ENCODE data around the gene PKN2.
"Not testable (repeated sequence)": the region's sequence is repeated elsewhere in the genome, so short reads cannot be mapped to it uniquely, and the experiment has no call there.

PKN2 gene

GRCh38 chr1:88698764-88699163, 14.7 kb downstream of the PKN2 start:
- peaks cover 64% of the 10 kb centered on the region for H3K4me1 Mint-ChIP-seq
- H3K9me3 Mint-ChIP-seq: no peaks in the 10 kb centered on the region
- no peak for ATAC-seq
- no peak overlapping the region for H3K27ac Mint-ChIP-seq
- no peak overlapping the region for H3K4me3 Mint-ChIP-seq
- H3K36me3 Mint-ChIP-seq: peaks cover 20% of the 10 kb centered on the region
- no peaks in the 10 kb centered on the region for H3K27me3 Mint-ChIP-seq

- Mint-ChIP-seq H3K36me3 (peaks cover 6% of the 10 kb centered on the region), H3K4me3 (no peak overlapping the region), H3K27ac (peak overlapping the region; percentile 59), H3K4me1 (peaks cover 53% of the 10 kb centered on the region), H3K27me3 (no peaks in the 10 kb centered on the region), H3K9me3 (no peaks in the 10 kb centered on the region)
- ATAC-seq: no peak
These were observed 16.4 kb downstream of the PKN2 start for GRCh38 chr1:88700425-88701013.

- ATAC-seq: peak; percentile 89
- Mint-ChIP-seq H3K27me3 (no peaks in the 10 kb centered on the region), H3K4me1 (peaks cover 45% of the 10 kb centered on the region), H3K27ac (peak overlapping the region; percentile 59), H3K9me3 (no peaks in the 10 kb centered on the region), H3K36me3 (peaks cover 3% of the 10 kb centered on the region), H3K4me3 (no peak overlapping the region)
These were observed 17.2 kb downstream of the PKN2 start for GRCh38 chr1:88701275-88701674.

GRCh38 chr1:88701793-88702192, 17.7 kb downstream of the PKN2 start:
- not testable (repeated sequence) for H3K9me3 Mint-ChIP-seq, ATAC-seq, H3K36me3 Mint-ChIP-seq, H3K4me3 Mint-ChIP-seq, H3K27me3 Mint-ChIP-seq
- Mint-ChIP-seq H3K27ac (peak overlapping the region; percentile 59), H3K4me1 (peaks cover 44% of the 10 kb centered on the region)

- ATAC-seq: no peak
These were observed 23.9 kb downstream of the PKN2 start for GRCh38 chr1:88708011-88708410.

GRCh38 chr1:88712907-88713306, 28.8 kb downstream of the PKN2 start:
- not testable (repeated sequence) for H3K27me3 Mint-ChIP-seq, H3K9me3 Mint-ChIP-seq, H3K4me3 Mint-ChIP-seq, H3K27ac Mint-ChIP-seq, ATAC-seq
- H3K36me3 Mint-ChIP-seq: peaks cover 49% of the 10 kb centered on the region
- H3K4me1 Mint-ChIP-seq: peaks cover 35% of the 10 kb centered on the region

More at GRCh38 chr1:88708011-88708410, 23.9 kb downstream of the PKN2 start:
- Mint-ChIP-seq H3K36me3 (peaks cover 30% of the 10 kb centered on the region), H3K27ac (no peak overlapping the region), H3K4me1 (peaks cover 15% of the 10 kb centered on the region), H3K4me3 (no peak overlapping the region), H3K27me3 (no peaks in the 10 kb centered on the region), H3K9me3 (no peaks in the 10 kb centered on the region)

- H3K4me1 Mint-ChIP-seq: peaks cover 34% of the 10 kb centered on the region
- not testable (repeated sequence) for H3K4me3 Mint-ChIP-seq, H3K9me3 Mint-ChIP-seq, H3K27me3 Mint-ChIP-seq, ATAC-seq, H3K27ac Mint-ChIP-seq
- H3K36me3 Mint-ChIP-seq: peaks cover 40% of the 10 kb centered on the region
These were observed 32.5 kb downstream of the PKN2 start for GRCh38 chr1:88716571-88716970.

GRCh38 chr1:88722492-88722891, 38.4 kb downstream of the PKN2 start:
- no peaks in the 10 kb centered on the region for H3K9me3 Mint-ChIP-seq
- peaks cover 29% of the 10 kb centered on the region for H3K36me3 Mint-ChIP-seq
- H3K27ac Mint-ChIP-seq: no peak overlapping the region
- H3K4me1 Mint-ChIP-seq: peaks cover 41% of the 10 kb centered on the region
- H3K4me3 Mint-ChIP-seq: no peak overlapping the region
- H3K27me3 Mint-ChIP-seq: no peaks in the 10 kb centered on the region
- ATAC-seq: no peak

GRCh38 chr1:88726697-88727096, 42.6 kb downstream of the PKN2 start:
- no peaks in the 10 kb centered on the region for H3K9me3 Mint-ChIP-seq
- H3K27ac Mint-ChIP-seq: no peak overlapping the region
- H3K4me3 Mint-ChIP-seq: no peak overlapping the region
- H3K4me1 Mint-ChIP-seq: peaks cover 62% of the 10 kb centered on the region
- ATAC-seq: no peak
- H3K27me3 Mint-ChIP-seq: no peaks in the 10 kb centered on the region
- peaks cover 51% of the 10 kb centered on the region for H3K36me3 Mint-ChIP-seq

- Mint-ChIP-seq H3K9me3 (no peaks in the 10 kb centered on the region), H3K4me1 (peaks cover 62% of the 10 kb centered on the region), H3K36me3 (peaks cover 52% of the 10 kb centered on the region), H3K4me3 (no peak overlapping the region), H3K27me3 (no peaks in the 10 kb centered on the region), H3K27ac (no peak overlapping the region)
- no peak for ATAC-seq
These were observed 43.1 kb downstream of the PKN2 start for GRCh38 chr1:88727205-88727604.

- Mint-ChIP-seq H3K27ac (no peak overlapping the region), H3K27me3 (no peaks in the 10 kb centered on the region), H3K4me1 (peaks cover 54% of the 10 kb centered on the region), H3K36me3 (peaks cover 60% of the 10 kb centered on the region), H3K9me3 (peaks cover 5% of the 10 kb centered on the region), H3K4me3 (no peak overlapping the region)
- ATAC-seq: no peak
These were observed 45.2 kb downstream of the PKN2 start for GRCh38 chr1:88729297-88729696.

- Mint-ChIP-seq H3K27me3 (no peaks in the 10 kb centered on the region), H3K27ac (no peak overlapping the region), H3K4me3 (no peak overlapping the region), H3K36me3 (peaks cover 64% of the 10 kb centered on the region), H3K4me1 (peaks cover 48% of the 10 kb centered on the region), H3K9me3 (peaks cover 9% of the 10 kb centered on the region)
- no peak for ATAC-seq
These were observed 46.1 kb downstream of the PKN2 start for GRCh38 chr1:88730132-88730675.

- no peak overlapping the region for H3K4me3 Mint-ChIP-seq
- H3K36me3 Mint-ChIP-seq: peaks cover 72% of the 10 kb centered on the region
- H3K27me3 Mint-ChIP-seq: no peaks in the 10 kb centered on the region
- H3K4me1 Mint-ChIP-seq: peaks cover 45% of the 10 kb centered on the region
- no peak overlapping the region for H3K27ac Mint-ChIP-seq
- H3K9me3 Mint-ChIP-seq: peaks cover 14% of the 10 kb centered on the region
- no peak for ATAC-seq
These were observed 46.9 kb downstream of the PKN2 start for GRCh38 chr1:88730995-88731394.

GRCh38 chr1:88731475-88732269, 47.6 kb downstream of the PKN2 start:
- Mint-ChIP-seq H3K36me3 (peaks cover 76% of the 10 kb centered on the region), H3K27ac (no peak overlapping the region), H3K4me1 (peaks cover 40% of the 10 kb centered on the region), H3K4me3 (no peak overlapping the region), H3K27me3 (no peaks in the 10 kb centered on the region), H3K9me3 (peaks cover 16% of the 10 kb centered on the region)
- no peak for ATAC-seq

- H3K27me3 Mint-ChIP-seq: no peaks in the 10 kb centered on the region
- H3K4me1 Mint-ChIP-seq: peaks cover 30% of the 10 kb centered on the region
- H3K4me3 Mint-ChIP-seq: no peak overlapping the region
- peaks cover 62% of the 10 kb centered on the region for H3K36me3 Mint-ChIP-seq
- no peak for ATAC-seq
- no peak overlapping the region for H3K27ac Mint-ChIP-seq
- H3K9me3 Mint-ChIP-seq: peaks cover 16% of the 10 kb centered on the region
These were observed 51.3 kb downstream of the PKN2 start for GRCh38 chr1:88735382-88735781.

GRCh38 chr1:88735909-88736308, 51.8 kb downstream of the PKN2 start:
- Mint-ChIP-seq H3K36me3 (peaks cover 61% of the 10 kb centered on the region), H3K4me3 (no peak overlapping the region), H3K27ac (no peak overlapping the region), H3K4me1 (peaks cover 31% of the 10 kb centered on the region), H3K9me3 (peaks cover 16% of the 10 kb centered on the region), H3K27me3 (no peaks in the 10 kb centered on the region)
- no peak for ATAC-seq
